Gastrocnemius medialis (tissue), 4 donors: Measurements from ENCODE around the gene CYB561A3.

ENCODE experiments used
- POLR2A ChIP-seq, 2 donors: fragments of 450-650 bp; IDR thresholded peaks; one replicate each; pipeline ENCODE4 v1.6.1; 2017; ENCODE audit warnings: antibody characterized with exemption in 2 of 2, mild to moderate bottlenecking in 2 of 2, moderate library complexity in 2 of 2
- TF ChIP-seq, protein P1 (sequence below), 5 experiments: fragments of 450-650 bp in 3 of 5; fragments of 200-600 bp in 2 of 5; sonication (generic) in 2 of 5; IDR thresholded peaks in 4 of 5; conservative IDR thresholded peaks in 1 of 5; 1 replicate in 4 of 5; 2 replicates in 1 of 5; pipeline ENCODE4 v1.5.1; 2016 to 2019; ENCODE audit warnings: antibody characterized with exemption in 5 of 5, mild to moderate bottlenecking in 3 of 5, moderate library complexity in 3 of 5

- no peak for TF ChIP-seq POLR2A (IDR thresholded peaks at IDR 0.05)
- TF ChIP-seq, protein P1, sequence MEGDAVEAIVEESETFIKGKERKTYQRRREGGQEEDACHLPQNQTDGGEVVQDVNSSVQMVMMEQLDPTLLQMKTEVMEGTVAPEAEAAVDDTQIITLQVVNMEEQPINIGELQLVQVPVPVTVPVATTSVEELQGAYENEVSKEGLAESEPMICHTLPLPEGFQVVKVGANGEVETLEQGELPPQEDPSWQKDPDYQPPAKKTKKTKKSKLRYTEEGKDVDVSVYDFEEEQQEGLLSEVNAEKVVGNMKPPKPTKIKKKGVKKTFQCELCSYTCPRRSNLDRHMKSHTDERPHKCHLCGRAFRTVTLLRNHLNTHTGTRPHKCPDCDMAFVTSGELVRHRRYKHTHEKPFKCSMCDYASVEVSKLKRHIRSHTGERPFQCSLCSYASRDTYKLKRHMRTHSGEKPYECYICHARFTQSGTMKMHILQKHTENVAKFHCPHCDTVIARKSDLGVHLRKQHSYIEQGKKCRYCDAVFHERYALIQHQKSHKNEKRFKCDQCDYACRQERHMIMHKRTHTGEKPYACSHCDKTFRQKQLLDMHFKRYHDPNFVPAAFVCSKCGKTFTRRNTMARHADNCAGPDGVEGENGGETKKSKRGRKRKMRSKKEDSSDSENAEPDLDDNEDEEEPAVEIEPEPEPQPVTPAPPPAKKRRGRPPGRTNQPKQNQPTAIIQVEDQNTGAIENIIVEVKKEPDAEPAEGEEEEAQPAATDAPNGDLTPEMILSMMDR (IDR thresholded peaks at IDR 0.05 in 4 of 5, conservative IDR thresholded peaks at IDR 0.05 in 1 of 5), result no peak
These were observed 19.4 kb downstream of the CYB561A3 start for GRCh38 chr11:61342207-61342803.
